Endothelial cell of umbilical vein (primary cell): ENCODE data around the gene KCNG1.

Experiments
- EZH2 ChIP-seq: IDR thresholded peaks from 2 replicates; pipeline ENCODE4 v1.6.1; 2012; ENCODE audit warnings: borderline replicate concordance, low read depth, mild to moderate bottlenecking, moderate library complexity, low read length, inconsistent platforms; ENCODE audit not compliant: severe bottlenecking
- TF ChIP-seq, protein P1 (sequence below), 2 donors: IDR thresholded peaks; 1 replicate in 1 of 2; 2 replicates in 1 of 2; pipeline ENCODE4 v1.5.1; 2011; ENCODE audit warnings: low read length in 2 of 2, mild to moderate bottlenecking in 2 of 2, moderate library complexity in 2 of 2, control low read depth in 1 of 2, inconsistent platforms in 1 of 2, low read depth in 1 of 2; ENCODE audit not compliant: insufficient read depth in 1 of 2; ENCODE audit errors: extremely low read depth in 1 of 2

DNA sequence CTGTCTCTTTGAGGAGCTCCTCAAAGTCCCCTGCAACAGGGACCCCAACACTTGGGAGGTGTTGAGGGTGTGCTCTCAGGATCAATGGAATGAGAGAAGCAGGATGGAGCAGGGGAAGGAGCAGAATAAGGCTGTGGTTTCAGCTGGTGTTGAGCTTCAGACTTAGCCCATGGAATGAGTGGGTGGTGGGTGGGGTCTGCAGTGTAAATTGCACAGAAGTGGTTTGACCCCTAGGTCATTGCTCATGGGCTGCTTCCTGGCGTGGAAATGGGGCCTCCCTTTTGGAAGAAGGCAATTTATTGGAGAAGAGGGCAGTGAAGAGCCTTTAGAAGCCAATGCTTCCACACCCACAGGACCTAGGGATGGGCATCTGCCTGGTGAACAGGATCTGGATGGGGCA lies 37.0 kb upstream of the KCNG1 start:
- no peak for TF ChIP-seq EZH2
- TF ChIP-seq, protein P1, sequence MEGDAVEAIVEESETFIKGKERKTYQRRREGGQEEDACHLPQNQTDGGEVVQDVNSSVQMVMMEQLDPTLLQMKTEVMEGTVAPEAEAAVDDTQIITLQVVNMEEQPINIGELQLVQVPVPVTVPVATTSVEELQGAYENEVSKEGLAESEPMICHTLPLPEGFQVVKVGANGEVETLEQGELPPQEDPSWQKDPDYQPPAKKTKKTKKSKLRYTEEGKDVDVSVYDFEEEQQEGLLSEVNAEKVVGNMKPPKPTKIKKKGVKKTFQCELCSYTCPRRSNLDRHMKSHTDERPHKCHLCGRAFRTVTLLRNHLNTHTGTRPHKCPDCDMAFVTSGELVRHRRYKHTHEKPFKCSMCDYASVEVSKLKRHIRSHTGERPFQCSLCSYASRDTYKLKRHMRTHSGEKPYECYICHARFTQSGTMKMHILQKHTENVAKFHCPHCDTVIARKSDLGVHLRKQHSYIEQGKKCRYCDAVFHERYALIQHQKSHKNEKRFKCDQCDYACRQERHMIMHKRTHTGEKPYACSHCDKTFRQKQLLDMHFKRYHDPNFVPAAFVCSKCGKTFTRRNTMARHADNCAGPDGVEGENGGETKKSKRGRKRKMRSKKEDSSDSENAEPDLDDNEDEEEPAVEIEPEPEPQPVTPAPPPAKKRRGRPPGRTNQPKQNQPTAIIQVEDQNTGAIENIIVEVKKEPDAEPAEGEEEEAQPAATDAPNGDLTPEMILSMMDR (IDR thresholded peaks at IDR 0.05; ENCODE audit: extremely low read depth in 1 of 2, insufficient read depth in 1 of 2, low read depth in 1 of 2, low read length in 2 of 2) = no peak
